ENCODE measurements around the gene APOBEC3A. TPM values are rescaled to one million over a fixed set of nuclear protein-coding genes. Genes with fewer than 3 reads are reported as not detected.

APOBEC3A gene
- polyA plus RNA-seq, 1 of the 3 experiments (the other 2 are of a cell fraction), result not detected

DNA sequence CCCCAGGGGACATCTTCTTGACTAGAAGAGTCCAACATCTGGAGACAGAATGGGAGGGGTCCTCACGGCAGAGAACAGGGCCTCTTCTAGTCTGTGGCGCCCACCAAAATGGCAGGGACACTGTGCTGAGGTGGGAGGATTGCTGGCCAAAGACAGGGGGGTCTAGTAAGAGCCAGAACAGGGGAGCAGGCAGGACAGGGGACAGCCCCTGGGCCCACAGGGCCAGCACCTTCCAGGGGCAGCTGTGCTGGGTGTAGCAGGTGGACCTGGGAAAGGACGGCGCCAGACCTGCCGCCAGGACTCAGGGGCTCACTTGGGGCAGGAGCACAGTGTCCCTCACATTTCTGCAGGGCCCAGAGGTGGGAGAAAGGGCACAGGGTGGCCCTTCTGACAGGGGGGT, 858 bp upstream of the APOBEC3A start:
- H3K9me3 ChIP-seq, result no peaks in the 10 kb centered on the region
- no peak for DNase-seq
- no peaks in the 10 kb centered on the region for H3K9me2 ChIP-seq
- CTCF ChIA-PET, result no interaction called here
- H3K79me2 ChIP-seq (ENCODE audit: insufficient read depth), result no peaks in the 10 kb centered on the region
- H3K27ac ChIP-seq (ENCODE audit: low read depth in 2 of 2, low read length in 1 of 2), result no peak overlapping the region
- H3K4me2 ChIP-seq, result no peak overlapping the region
- WGBS (ENCODE audit: low lambda C conversion rate), result 30% methylated on average over 2 of the region's 5 CpGs
- no peak overlapping the region for H3K9ac ChIP-seq
- no peak overlapping the region for H3K4me3 ChIP-seq (ENCODE audit: low read depth in 2 of 2, low read length in 1 of 2)
- no peak overlapping the region for H2AFZ ChIP-seq (ENCODE audit: low read depth)
- TF ChIP-seq TCF12 (IDR thresholded peaks at IDR 0.05), result no peak
- TF ChIP-seq EZH2phosphoT487 (IDR thresholded peaks at IDR 0.05; ENCODE audit: borderline replicate concordance, low read depth), result no peak
- TF ChIP-seq NFIC (IDR thresholded peaks at IDR 0.05; ENCODE audit: borderline replicate concordance), result no peak
- no peak for TF ChIP-seq RXRA (IDR thresholded peaks at IDR 0.05; ENCODE audit: borderline replicate concordance, low read depth)
- TF ChIP-seq, protein P1, sequence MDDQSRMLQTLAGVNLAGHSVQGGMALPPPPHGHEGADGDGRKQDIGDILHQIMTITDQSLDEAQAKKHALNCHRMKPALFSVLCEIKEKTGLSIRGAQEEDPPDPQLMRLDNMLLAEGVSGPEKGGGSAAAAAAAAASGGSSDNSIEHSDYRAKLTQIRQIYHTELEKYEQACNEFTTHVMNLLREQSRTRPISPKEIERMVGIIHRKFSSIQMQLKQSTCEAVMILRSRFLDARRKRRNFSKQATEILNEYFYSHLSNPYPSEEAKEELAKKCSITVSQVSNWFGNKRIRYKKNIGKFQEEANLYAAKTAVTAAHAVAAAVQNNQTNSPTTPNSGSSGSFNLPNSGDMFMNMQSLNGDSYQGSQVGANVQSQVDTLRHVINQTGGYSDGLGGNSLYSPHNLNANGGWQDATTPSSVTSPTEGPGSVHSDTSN (IDR thresholded peaks at IDR 0.05), result no peak
- TF ChIP-seq, protein P2, sequence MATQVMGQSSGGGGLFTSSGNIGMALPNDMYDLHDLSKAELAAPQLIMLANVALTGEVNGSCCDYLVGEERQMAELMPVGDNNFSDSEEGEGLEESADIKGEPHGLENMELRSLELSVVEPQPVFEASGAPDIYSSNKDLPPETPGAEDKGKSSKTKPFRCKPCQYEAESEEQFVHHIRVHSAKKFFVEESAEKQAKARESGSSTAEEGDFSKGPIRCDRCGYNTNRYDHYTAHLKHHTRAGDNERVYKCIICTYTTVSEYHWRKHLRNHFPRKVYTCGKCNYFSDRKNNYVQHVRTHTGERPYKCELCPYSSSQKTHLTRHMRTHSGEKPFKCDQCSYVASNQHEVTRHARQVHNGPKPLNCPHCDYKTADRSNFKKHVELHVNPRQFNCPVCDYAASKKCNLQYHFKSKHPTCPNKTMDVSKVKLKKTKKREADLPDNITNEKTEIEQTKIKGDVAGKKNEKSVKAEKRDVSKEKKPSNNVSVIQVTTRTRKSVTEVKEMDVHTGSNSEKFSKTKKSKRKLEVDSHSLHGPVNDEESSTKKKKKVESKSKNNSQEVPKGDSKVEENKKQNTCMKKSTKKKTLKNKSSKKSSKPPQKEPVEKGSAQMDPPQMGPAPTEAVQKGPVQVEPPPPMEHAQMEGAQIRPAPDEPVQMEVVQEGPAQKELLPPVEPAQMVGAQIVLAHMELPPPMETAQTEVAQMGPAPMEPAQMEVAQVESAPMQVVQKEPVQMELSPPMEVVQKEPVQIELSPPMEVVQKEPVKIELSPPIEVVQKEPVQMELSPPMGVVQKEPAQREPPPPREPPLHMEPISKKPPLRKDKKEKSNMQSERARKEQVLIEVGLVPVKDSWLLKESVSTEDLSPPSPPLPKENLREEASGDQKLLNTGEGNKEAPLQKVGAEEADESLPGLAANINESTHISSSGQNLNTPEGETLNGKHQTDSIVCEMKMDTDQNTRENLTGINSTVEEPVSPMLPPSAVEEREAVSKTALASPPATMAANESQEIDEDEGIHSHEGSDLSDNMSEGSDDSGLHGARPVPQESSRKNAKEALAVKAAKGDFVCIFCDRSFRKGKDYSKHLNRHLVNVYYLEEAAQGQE (IDR thresholded peaks at IDR 0.05; ENCODE audit: low read depth, low read length), result no peak
- TF ChIP-seq SIN3A (IDR thresholded peaks at IDR 0.05; ENCODE audit: borderline replicate concordance, low read depth, low read length), result no peak
- no peak for TF ChIP-seq EP300 (IDR thresholded peaks at IDR 0.05; ENCODE audit: borderline replicate concordance in 1 of 2, low read depth in 1 of 2, low read length in 1 of 2)
- TF ChIP-seq RCOR1 (IDR thresholded peaks at IDR 0.05; ENCODE audit: low read length), result no peak
- TF ChIP-seq JUND (IDR thresholded peaks at IDR 0.05), result no peak
- TF ChIP-seq ELF1 (IDR thresholded peaks at IDR 0.05), result no peak
- TF ChIP-seq, protein P3, sequence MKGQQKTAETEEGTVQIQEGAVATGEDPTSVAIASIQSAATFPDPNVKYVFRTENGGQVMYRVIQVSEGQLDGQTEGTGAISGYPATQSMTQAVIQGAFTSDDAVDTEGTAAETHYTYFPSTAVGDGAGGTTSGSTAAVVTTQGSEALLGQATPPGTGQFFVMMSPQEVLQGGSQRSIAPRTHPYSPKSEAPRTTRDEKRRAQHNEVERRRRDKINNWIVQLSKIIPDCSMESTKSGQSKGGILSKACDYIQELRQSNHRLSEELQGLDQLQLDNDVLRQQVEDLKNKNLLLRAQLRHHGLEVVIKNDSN (IDR thresholded peaks at IDR 0.05; ENCODE audit: borderline replicate concordance, low read depth), result no peak
- no peak for TF ChIP-seq GABPA (IDR thresholded peaks at IDR 0.05; ENCODE audit: low read depth)
- TF ChIP-seq TEAD4 (IDR thresholded peaks at IDR 0.05; ENCODE audit: borderline replicate concordance, insufficient read depth), result no peak
- no peak for TF ChIP-seq RFX5 (IDR thresholded peaks at IDR 0.05; ENCODE audit: low read length)
- TF ChIP-seq, protein P4, sequence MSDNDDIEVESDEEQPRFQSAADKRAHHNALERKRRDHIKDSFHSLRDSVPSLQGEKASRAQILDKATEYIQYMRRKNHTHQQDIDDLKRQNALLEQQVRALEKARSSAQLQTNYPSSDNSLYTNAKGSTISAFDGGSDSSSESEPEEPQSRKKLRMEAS (IDR thresholded peaks at IDR 0.05; ENCODE audit: low read depth), result no peak
- no peak for TF ChIP-seq POLR2AphosphoS5 (IDR thresholded peaks at IDR 0.05; ENCODE audit: low read depth, low read length)
- TF ChIP-seq, protein P5, sequence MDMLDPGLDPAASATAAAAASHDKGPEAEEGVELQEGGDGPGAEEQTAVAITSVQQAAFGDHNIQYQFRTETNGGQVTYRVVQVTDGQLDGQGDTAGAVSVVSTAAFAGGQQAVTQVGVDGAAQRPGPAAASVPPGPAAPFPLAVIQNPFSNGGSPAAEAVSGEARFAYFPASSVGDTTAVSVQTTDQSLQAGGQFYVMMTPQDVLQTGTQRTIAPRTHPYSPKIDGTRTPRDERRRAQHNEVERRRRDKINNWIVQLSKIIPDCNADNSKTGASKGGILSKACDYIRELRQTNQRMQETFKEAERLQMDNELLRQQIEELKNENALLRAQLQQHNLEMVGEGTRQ (IDR thresholded peaks at IDR 0.05; ENCODE audit: borderline replicate concordance, low read depth, low read length), result no peak
- no peak for TF ChIP-seq FOSL2 (IDR thresholded peaks at IDR 0.05; ENCODE audit: borderline replicate concordance, low read depth)
- POLR2A ChIA-PET, result interaction anchor here (0.6 kb wide), 1 partner anchor 42 kb away, joined by 3 read pairs; no protein-coding TSS in a partner anchor
- no peaks in the 10 kb centered on the region for H3K4me1 ChIP-seq (ENCODE audit: control insufficient read depth in 1 of 2, insufficient read depth in 2 of 2, low read depth in 1 of 2, low read length in 1 of 2)
- H3K27me3 ChIP-seq (ENCODE audit: insufficient read depth), result no peaks in the 10 kb centered on the region
- H4K20me1 ChIP-seq (ENCODE audit: insufficient read depth), result no peaks in the 10 kb centered on the region
- H3F3A ChIP-seq (replicated peaks; ENCODE audit: insufficient read depth), result no peaks in the 10 kb centered on the region
- no peaks in the 10 kb centered on the region for H3K36me3 ChIP-seq (replicated peaks in 1 of 2; ENCODE audit: control insufficient read depth in 1 of 2, insufficient read depth in 2 of 2, low read length in 1 of 2)
